ENCODE measurements around the gene DPP6. TPM values are rescaled to one million over a fixed set of nuclear protein-coding genes. Genes with fewer than 3 reads are reported as not detected.

DPP6 gene
- total and polyA plus RNA-seq, 10 donors = 0.11 to 8.7 (median 3.0) TPM

- 41 to 51% (median 43%) methylated on average over 5 of the region's 5 CpGs for WGBS, 5 donors
- intact Hi-C loops (cut with DNase I; ENCODE audit: low total_unique reads) = no loop called here
Measured at GRCh38 chr7:154409703-154410311, 357.6 kb downstream of the DPP6 start.

GRCh38 chr7:154412105-154412504 is 359.9 kb downstream of the DPP6 start:
- no peaks in the 10 kb centered on the region for H3K4me1 ChIP-seq
- H3K9me3 ChIP-seq = peaks cover 0 to 14% (median 3%) of the 10 kb centered on the region in 8 donors
- no peaks in the 10 kb centered on the region for H3K36me3 ChIP-seq
- WGBS, 5 donors = 67 to 94% (median 68%) methylated on average over 2 of the region's 2 CpGs
- intact Hi-C loops (cut with DNase I; ENCODE audit: low total_unique reads) = no loop called here
- no peak overlapping the region for H3K27ac ChIP-seq
- DNase-seq = no peak
- TF ChIP-seq POLR2A (IDR thresholded peaks at IDR 0.05) (no peak), POLR2AphosphoS5 (IDR thresholded peaks at IDR 0.05) (no peak), CTCF (IDR thresholded peaks at IDR 0.05 in 8 of 11, conservative IDR thresholded peaks at IDR 0.05 in 3 of 11) (no peak)
- H3K4me3 ChIP-seq = no peak overlapping the region
- no peaks in the 10 kb centered on the region for H3K27me3 ChIP-seq (replicated peaks in 1 of 7)

More at GRCh38 chr7:154409703-154410311, 357.6 kb downstream of the DPP6 start:
- H3K27me3 ChIP-seq (replicated peaks in 1 of 7) = no peaks in the 10 kb centered on the region
- no peaks in the 10 kb centered on the region for H3K36me3 ChIP-seq
- H3K9me3 ChIP-seq = peaks cover 0 to 13% (median 3%) of the 10 kb centered on the region in 8 donors
- TF ChIP-seq POLR2AphosphoS5 (IDR thresholded peaks at IDR 0.05) = no peak
- TF ChIP-seq CTCF (IDR thresholded peaks at IDR 0.05 in 8 of 11, conservative IDR thresholded peaks at IDR 0.05 in 3 of 11) = no peak
- TF ChIP-seq POLR2A (IDR thresholded peaks at IDR 0.05) = no peak
- H3K4me1 ChIP-seq = no peaks in the 10 kb centered on the region
- no peak overlapping the region for H3K27ac ChIP-seq
- DNase-seq = no peak
- no peak overlapping the region for H3K4me3 ChIP-seq

GRCh38 chr7:154415709-154416399 is 363.7 kb downstream of the DPP6 start:
- no peak for DNase-seq
- Histone ChIP-seq H3K9me3 (peaks cover 0 to 20% (median 0%) of the 10 kb centered on the region in 8 donors), H3K4me3 (no peak overlapping the region), H3K4me1 (no peaks in the 10 kb centered on the region), H3K36me3 (no peaks in the 10 kb centered on the region), H3K27ac (no peak overlapping the region), H3K27me3 (replicated peaks in 1 of 7) (no peaks in the 10 kb centered on the region)
- TF ChIP-seq POLR2AphosphoS5 (IDR thresholded peaks at IDR 0.05) = no peak
- TF ChIP-seq CTCF (IDR thresholded peaks at IDR 0.05 in 8 of 11, conservative IDR thresholded peaks at IDR 0.05 in 3 of 11) = no peak
- no peak for TF ChIP-seq POLR2A (IDR thresholded peaks at IDR 0.05)
- WGBS, 5 donors = 80 to 93% (median 81%) methylated on average over 6 of the region's 6 CpGs
- intact Hi-C loops (cut with DNase I; ENCODE audit: low total_unique reads) = no loop called here

GRCh38 chr7:154416714-154417113 is 364.5 kb downstream of the DPP6 start:
- DNase-seq = no peak
- H3K4me3 ChIP-seq = no peak overlapping the region
- H3K36me3 ChIP-seq = no peaks in the 10 kb centered on the region
- peaks cover 0 to 21% (median 0%) of the 10 kb centered on the region in 8 donors for H3K9me3 ChIP-seq
- H3K4me1 ChIP-seq = no peaks in the 10 kb centered on the region
- TF ChIP-seq POLR2A (IDR thresholded peaks at IDR 0.05) (no peak), CTCF (IDR thresholded peaks at IDR 0.05 in 8 of 11, conservative IDR thresholded peaks at IDR 0.05 in 3 of 11) (no peak), POLR2AphosphoS5 (IDR thresholded peaks at IDR 0.05) (no peak)
- no peaks in the 10 kb centered on the region for H3K27me3 ChIP-seq (replicated peaks in 1 of 7)
- intact Hi-C loops (cut with DNase I; ENCODE audit: low total_unique reads) = no loop called here
- 45 to 58% (median 52%) methylated on average over 6 of the region's 6 CpGs for WGBS, 5 donors
- no peak overlapping the region for H3K27ac ChIP-seq
